ENCODE results near the gene ACSS3.
"Not testable (repeated sequence)": the region's sequence is repeated elsewhere in the genome, so short reads cannot be mapped to it uniquely, and the experiment has no call there.

The ACSS3 gene

GRCh38 chr12:81209772-81210225 lies 131.9 kb downstream of the ACSS3 start:
- peaks cover 12% of the 10 kb centered on the region for H3K9me3 Mint-ChIP-seq
- H3K4me3 Mint-ChIP-seq; H3K27me3 Mint-ChIP-seq; H3K36me3 Mint-ChIP-seq (ENCODE audit: low read depth); H3K27ac Mint-ChIP-seq; H3K4me1 Mint-ChIP-seq (ENCODE audit: low read depth): not testable (repeated sequence)

DNA sequence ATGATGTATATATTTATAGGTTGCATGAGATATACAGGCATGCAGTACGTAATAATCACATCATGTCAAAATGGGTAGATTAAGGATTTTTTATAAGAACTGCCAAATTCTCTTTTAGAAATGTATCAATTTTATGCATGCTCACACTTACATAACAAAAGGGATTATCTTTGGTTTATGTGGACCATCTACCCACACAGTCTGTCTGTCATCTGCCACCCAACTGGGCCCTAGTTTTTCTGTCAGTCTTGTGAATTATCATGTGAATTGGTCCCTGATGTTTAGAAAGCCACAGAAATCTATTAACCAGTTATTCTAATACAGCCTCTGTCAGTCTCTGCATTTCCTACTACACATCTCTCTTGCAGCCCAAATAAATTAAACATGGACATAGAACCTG lies 133.4 kb downstream of the ACSS3 start:
- Mint-ChIP-seq H3K9me3 (peaks cover 7% of the 10 kb centered on the region), H3K36me3 (ENCODE audit: low read depth) (no peaks in the 10 kb centered on the region), H3K27me3 (no peaks in the 10 kb centered on the region), H3K4me3 (no peak overlapping the region), H3K27ac (no peak overlapping the region), H3K4me1 (ENCODE audit: low read depth) (no peaks in the 10 kb centered on the region)

DNA sequence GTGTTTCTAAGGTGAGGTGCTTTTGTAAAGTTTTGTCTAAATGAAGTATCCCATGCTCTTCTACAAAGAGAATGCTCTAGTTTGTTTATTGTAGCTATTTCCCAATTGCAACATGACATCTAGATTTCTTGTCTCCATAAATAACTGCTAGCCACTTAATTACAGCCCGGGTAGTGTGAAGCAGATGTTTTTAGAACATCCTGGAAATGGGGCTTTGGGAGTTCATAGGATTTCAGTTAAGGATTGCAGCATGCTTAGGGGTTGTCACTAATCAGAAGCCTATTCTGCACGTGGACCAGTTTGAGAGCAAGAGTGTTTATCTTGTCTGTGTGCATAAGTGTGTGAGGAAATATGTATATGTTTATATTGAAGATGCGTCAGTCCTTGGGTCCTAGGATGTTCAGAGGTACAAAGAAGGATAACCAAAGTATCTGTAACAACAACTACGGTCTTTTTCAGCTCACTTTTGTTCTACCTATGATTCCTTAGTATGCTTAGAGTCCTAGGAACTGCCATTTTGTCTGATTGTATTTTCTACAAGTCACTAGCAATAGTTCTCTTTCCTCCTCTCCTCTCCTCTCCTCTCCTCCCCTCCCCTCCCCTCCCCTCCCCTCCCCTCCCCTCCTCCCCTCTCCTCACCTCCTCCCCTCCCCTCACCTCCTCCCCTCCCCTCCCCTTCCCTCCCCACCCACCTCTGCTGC lies 135.3 kb downstream of the ACSS3 start:
- Mint-ChIP-seq H3K4me1 (ENCODE audit: low read depth) (no peaks in the 10 kb centered on the region), H3K27ac (no peak overlapping the region), H3K4me3 (no peak overlapping the region), H3K9me3 (peaks cover 7% of the 10 kb centered on the region), H3K27me3 (no peaks in the 10 kb centered on the region), H3K36me3 (ENCODE audit: low read depth) (no peaks in the 10 kb centered on the region)

- Mint-ChIP-seq H3K4me1 (ENCODE audit: low read depth) (no peaks in the 10 kb centered on the region), H3K27ac (no peak overlapping the region), H3K36me3 (ENCODE audit: low read depth) (no peaks in the 10 kb centered on the region), H3K27me3 (no peaks in the 10 kb centered on the region), H3K9me3 (peaks cover 4% of the 10 kb centered on the region), H3K4me3 (no peak overlapping the region)
Measured at GRCh38 chr12:81216739-81217138, 138.9 kb downstream of the ACSS3 start.

- H3K4me1 Mint-ChIP-seq (ENCODE audit: low read depth) = no peaks in the 10 kb centered on the region
- H3K27ac Mint-ChIP-seq = no peak overlapping the region
- no peaks in the 10 kb centered on the region for H3K27me3 Mint-ChIP-seq
- H3K9me3 Mint-ChIP-seq = no peaks in the 10 kb centered on the region
- no peaks in the 10 kb centered on the region for H3K36me3 Mint-ChIP-seq (ENCODE audit: low read depth)
- no peak overlapping the region for H3K4me3 Mint-ChIP-seq
Measured at GRCh38 chr12:81221681-81222080, 143.8 kb downstream of the ACSS3 start.

- Mint-ChIP-seq H3K27me3 (no peaks in the 10 kb centered on the region), H3K4me3 (no peak overlapping the region), H3K4me1 (ENCODE audit: low read depth) (no peaks in the 10 kb centered on the region), H3K9me3 (no peaks in the 10 kb centered on the region), H3K27ac (no peak overlapping the region), H3K36me3 (ENCODE audit: low read depth) (no peaks in the 10 kb centered on the region)
Measured at GRCh38 chr12:81222846-81223592, 145.1 kb downstream of the ACSS3 start.

DNA sequence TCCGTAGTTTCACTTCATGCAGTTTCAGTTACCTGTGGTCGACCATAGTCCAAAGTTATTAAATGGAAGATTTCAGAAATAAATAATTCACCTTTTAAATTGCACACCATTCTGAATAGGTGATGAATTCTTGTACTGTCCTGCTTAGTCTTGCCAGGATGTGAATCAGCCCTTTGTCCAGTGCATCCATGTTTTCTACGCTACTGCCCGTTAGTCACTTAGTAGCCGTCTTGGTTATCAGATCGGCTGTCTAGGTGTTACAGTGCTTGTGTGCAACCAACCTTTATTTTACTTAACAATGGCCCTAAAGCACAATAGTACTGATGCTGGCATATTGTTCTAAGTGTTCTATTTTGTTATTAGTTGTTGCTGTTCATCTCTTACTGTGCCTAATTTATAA lies 146.7 kb downstream of the ACSS3 start:
- Mint-ChIP-seq H3K4me3 (no peak overlapping the region), H3K4me1 (ENCODE audit: low read depth) (no peaks in the 10 kb centered on the region), H3K9me3 (no peaks in the 10 kb centered on the region), H3K27ac (no peak overlapping the region), H3K27me3 (no peaks in the 10 kb centered on the region), H3K36me3 (ENCODE audit: low read depth) (no peaks in the 10 kb centered on the region)

GRCh38 chr12:81229759-81230158 lies 151.9 kb downstream of the ACSS3 start:
- no peaks in the 10 kb centered on the region for H3K36me3 Mint-ChIP-seq (ENCODE audit: low read depth)
- no peaks in the 10 kb centered on the region for H3K27me3 Mint-ChIP-seq
- no peak overlapping the region for H3K27ac Mint-ChIP-seq
- H3K9me3 Mint-ChIP-seq = no peaks in the 10 kb centered on the region
- H3K4me1 Mint-ChIP-seq (ENCODE audit: low read depth) = no peaks in the 10 kb centered on the region
- no peak overlapping the region for H3K4me3 Mint-ChIP-seq

GRCh38 chr12:81231574-81232368 lies 153.9 kb downstream of the ACSS3 start:
- H3K27me3 Mint-ChIP-seq = no peaks in the 10 kb centered on the region

GRCh38 chr12:81245458-81245857 lies 167.6 kb downstream of the ACSS3 start:
- no peak overlapping the region for H3K4me3 Mint-ChIP-seq
- no peaks in the 10 kb centered on the region for H3K27me3 Mint-ChIP-seq
- no peaks in the 10 kb centered on the region for H3K36me3 Mint-ChIP-seq (ENCODE audit: low read depth)
- peaks cover 12% of the 10 kb centered on the region for H3K9me3 Mint-ChIP-seq
- H3K27ac Mint-ChIP-seq = no peak overlapping the region
- H3K4me1 Mint-ChIP-seq (ENCODE audit: low read depth) = no peaks in the 10 kb centered on the region

More at GRCh38 chr12:81231574-81232368, 153.9 kb downstream of the ACSS3 start:
- no peak overlapping the region for H3K27ac Mint-ChIP-seq
- no peaks in the 10 kb centered on the region for H3K4me1 Mint-ChIP-seq (ENCODE audit: low read depth)
- no peak overlapping the region for H3K4me3 Mint-ChIP-seq
- no peaks in the 10 kb centered on the region for H3K9me3 Mint-ChIP-seq
- no peaks in the 10 kb centered on the region for H3K36me3 Mint-ChIP-seq (ENCODE audit: low read depth)

- Mint-ChIP-seq H3K36me3 (ENCODE audit: low read depth) (no peaks in the 10 kb centered on the region), H3K27ac (no peak overlapping the region), H3K27me3 (no peaks in the 10 kb centered on the region), H3K4me1 (ENCODE audit: low read depth) (no peaks in the 10 kb centered on the region), H3K9me3 (peaks cover 12% of the 10 kb centered on the region), H3K4me3 (no peak overlapping the region)
Measured at GRCh38 chr12:81245907-81246570, 168.2 kb downstream of the ACSS3 start.

DNA sequence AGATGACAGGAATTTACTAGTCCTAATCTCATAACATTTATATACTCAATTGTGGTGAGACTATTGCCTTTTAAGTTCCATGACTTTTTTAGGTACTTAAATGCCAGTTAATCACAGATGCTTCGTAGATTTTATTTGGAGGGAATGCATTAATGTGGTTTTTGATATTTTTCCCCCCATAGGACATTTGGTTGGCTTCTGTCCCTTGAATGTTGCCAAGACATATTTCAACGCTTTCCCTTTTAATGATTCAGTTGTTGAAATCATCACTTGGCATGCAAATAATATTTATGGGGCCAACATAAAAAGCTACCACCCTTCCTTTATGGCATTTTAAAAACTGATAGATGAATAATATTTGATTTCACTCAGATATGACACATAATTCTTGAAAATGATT lies 172.1 kb downstream of the ACSS3 start:
- Mint-ChIP-seq H3K36me3 (ENCODE audit: low read depth) (no peaks in the 10 kb centered on the region), H3K9me3 (peaks cover 3% of the 10 kb centered on the region), H3K27me3 (no peaks in the 10 kb centered on the region), H3K4me1 (ENCODE audit: low read depth) (no peaks in the 10 kb centered on the region), H3K27ac (no peak overlapping the region), H3K4me3 (no peak overlapping the region)

- no peak overlapping the region for H3K27ac Mint-ChIP-seq
- peaks cover 3% of the 10 kb centered on the region for H3K9me3 Mint-ChIP-seq
- no peaks in the 10 kb centered on the region for H3K36me3 Mint-ChIP-seq (ENCODE audit: low read depth)
- H3K4me1 Mint-ChIP-seq (ENCODE audit: low read depth) = no peaks in the 10 kb centered on the region
- no peak overlapping the region for H3K4me3 Mint-ChIP-seq
- no peaks in the 10 kb centered on the region for H3K27me3 Mint-ChIP-seq
Measured at GRCh38 chr12:81252228-81252627, 174.3 kb downstream of the ACSS3 start.

DNA sequence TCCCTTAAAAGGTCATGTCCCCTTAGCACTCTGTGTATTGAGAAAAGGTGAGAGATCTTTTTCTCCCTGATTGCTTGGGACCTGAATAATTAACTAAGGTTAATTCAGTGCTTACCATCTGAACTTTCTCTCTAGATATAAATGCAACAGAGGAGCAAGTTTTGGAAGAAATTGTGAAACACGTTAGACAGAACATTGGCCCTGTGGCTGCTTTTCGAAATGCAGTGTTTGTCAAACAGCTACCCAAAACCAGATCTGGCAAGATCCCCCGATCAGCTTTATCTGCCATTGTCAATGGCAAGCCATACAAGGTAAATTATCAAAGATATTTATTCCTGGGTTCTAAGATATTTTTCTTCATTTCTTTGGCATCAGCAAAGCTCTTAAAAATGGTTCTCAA lies 175.5 kb downstream of the ACSS3 start:
- no peaks in the 10 kb centered on the region for H3K27me3 Mint-ChIP-seq
- no peak overlapping the region for H3K27ac Mint-ChIP-seq
- H3K4me3 Mint-ChIP-seq = no peak overlapping the region
- H3K4me1 Mint-ChIP-seq (ENCODE audit: low read depth) = no peaks in the 10 kb centered on the region
- H3K36me3 Mint-ChIP-seq (ENCODE audit: low read depth) = no peaks in the 10 kb centered on the region
- peaks cover 3% of the 10 kb centered on the region for H3K9me3 Mint-ChIP-seq

DNA sequence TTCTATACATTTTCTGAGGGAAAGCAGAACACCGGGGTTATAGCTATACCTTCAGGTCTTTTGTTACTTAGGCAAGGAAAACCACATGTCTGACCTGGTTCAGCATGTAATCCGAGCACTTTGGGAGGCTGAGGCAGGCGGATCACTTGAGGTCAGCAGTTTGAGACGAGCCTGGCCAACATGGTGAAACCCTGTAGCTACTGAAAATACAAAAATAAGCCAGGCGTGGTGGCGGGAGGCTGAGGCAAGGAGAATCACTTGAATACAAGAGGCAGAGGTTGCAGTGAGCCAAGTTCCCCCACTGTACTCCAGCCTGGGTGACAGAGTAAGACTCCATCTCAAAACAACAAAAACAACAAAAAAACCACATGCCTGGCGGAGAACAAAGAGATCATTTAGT lies 177.6 kb downstream of the ACSS3 start:
- H3K9me3 Mint-ChIP-seq = peaks cover 3% of the 10 kb centered on the region
- no peak overlapping the region for H3K4me3 Mint-ChIP-seq
- H3K36me3 Mint-ChIP-seq (ENCODE audit: low read depth) = no peaks in the 10 kb centered on the region
- H3K27me3 Mint-ChIP-seq = no peaks in the 10 kb centered on the region
- no peak overlapping the region for H3K27ac Mint-ChIP-seq
- no peaks in the 10 kb centered on the region for H3K4me1 Mint-ChIP-seq (ENCODE audit: low read depth)
